IMR-90 (cell line): ENCODE measurements around the gene C16orf96. TPM values are rescaled to one million over a fixed set of nuclear protein-coding genes. Genes with fewer than 3 reads are reported as not detected.

ENCODE experiments used
- ATAC-seq: fragments of 200-7000 bp; cut with Tn5 transposase; 2 replicates; pipeline ENCODE4 v1.9.1; 2020; ENCODE audit warnings: low read depth, mild to moderate bottlenecking, moderate library complexity
- BruUV-seq: library from RNA; stranded (reverse); fragments of 400-500 nt; replicated peaks from 2 replicates; lab custom pipeline; 2021; lab: Mats Ljungman, UMichigan
- CTCF ChIA-PET: fragments of 300-600 bp; formaldehyde crosslinking; extraction: SDS; loops from one replicate; lab custom pipeline; 2021; ENCODE audit warnings: antibody characterized with exemption; lab: Yijun Ruan, JAX
- POLR2A ChIA-PET: fragments of 300-600 bp; sonication (Branson Sonifier 250); formaldehyde crosslinking; loops from one replicate; lab custom pipeline; 2022; ENCODE audit warnings: antibody characterized with exemption; ENCODE audit not compliant: unreplicated experiment; lab: Charles Lee
- DNase-seq: peaks from one replicate; pipeline ENCODE4 v3.0.0; 2013
- H2AFZ ChIP-seq: replicated peaks from 2 replicates; pipeline ENCODE3; 2013; ENCODE audit warnings: low read length, mild to moderate bottlenecking; ENCODE audit not compliant: poor library complexity
- H2AK5ac ChIP-seq: 2 replicates; pipeline ENCODE4 v1.6.1; 2013; ENCODE audit warnings: low read depth, low read length, inconsistent platforms
- H2AK9ac ChIP-seq: replicated peaks from 2 replicates; pipeline ENCODE3; 2013; ENCODE audit warnings: mild to moderate bottlenecking, low read depth, low read length, moderate library complexity; ENCODE audit not compliant: poor library complexity
- H2BK120ac ChIP-seq: 2 replicates; pipeline ENCODE4 v1.6.1; 2013; ENCODE audit warnings: low read depth, low read length, inconsistent platforms
- H2BK15ac ChIP-seq: 3 replicates; pipeline ENCODE4 v1.6.1; 2013; ENCODE audit warnings: low read depth, low read length, inconsistent platforms
- H2BK20ac ChIP-seq: 2 replicates; pipeline ENCODE4 v1.6.1; 2013; ENCODE audit warnings: low read depth, mild to moderate bottlenecking, inconsistent platforms, low read length, moderate library complexity
- H2BK5ac ChIP-seq: 2 replicates; pipeline ENCODE4 v1.6.1; 2013; ENCODE audit warnings: mild to moderate bottlenecking, low read depth, low read length, inconsistent platforms; ENCODE audit not compliant: poor library complexity, severe bottlenecking
- H3K14ac ChIP-seq: replicated peaks from 2 replicates; pipeline ENCODE4 v1.6.1; 2013; ENCODE audit warnings: low read depth, low read length, inconsistent platforms
- H3K18ac ChIP-seq: 2 replicates; pipeline ENCODE4 v1.6.1; 2013; ENCODE audit warnings: low read depth, low read length, control low read depth
- H3K23ac ChIP-seq: 2 replicates; pipeline ENCODE4 v1.6.1; 2013; ENCODE audit warnings: low read depth, low read length, inconsistent platforms
- H3K27ac ChIP-seq: 2 replicates; pipeline ENCODE4 v1.5.1; 2013; ENCODE audit warnings: mild to moderate bottlenecking, control low read depth, low read length; ENCODE audit not compliant: insufficient read depth
- H3K27me3 ChIP-seq: 2 replicates; pipeline ENCODE4 v1.6.1; 2013; ENCODE audit warnings: low read length; ENCODE audit not compliant: control insufficient read depth, insufficient read depth
- H3K36me3 ChIP-seq: 2 replicates; pipeline ENCODE4 v1.6.1; 2013; ENCODE audit warnings: low read length, mixed read lengths; ENCODE audit not compliant: control insufficient read depth, insufficient read depth
- H3K4ac ChIP-seq: 2 replicates; pipeline ENCODE4 v1.6.1; 2013; ENCODE audit warnings: low read depth, low read length, inconsistent platforms
- H3K4me1 ChIP-seq: 2 replicates; pipeline ENCODE4 v1.6.1; 2013; ENCODE audit warnings: low read length, mixed read lengths; ENCODE audit not compliant: control insufficient read depth, insufficient read depth
- H3K4me2 ChIP-seq: 2 replicates; pipeline ENCODE4 v1.6.1; 2013; ENCODE audit warnings: low read depth, mild to moderate bottlenecking, control low read depth, low read length, moderate library complexity
- H3K4me3 ChIP-seq: 2 replicates; pipeline ENCODE4 v1.5.1; 2013; ENCODE audit warnings: low read depth, mild to moderate bottlenecking, control low read depth, low read length, moderate library complexity; ENCODE audit not compliant: insufficient read depth
- H3K56ac ChIP-seq: 2 replicates; pipeline ENCODE4 v1.6.1; 2013; ENCODE audit warnings: low read length, inconsistent platforms; ENCODE audit not compliant: insufficient read depth; ENCODE audit errors: extremely low read depth
- H3K79me1 ChIP-seq, 2 experiments: 2 replicates each; pipeline ENCODE4 v1.6.1; 2013; ENCODE audit warnings: low read length in 2 of 2, inconsistent platforms in 1 of 2, low read depth in 1 of 2
- H3K9ac ChIP-seq: 2 replicates; pipeline ENCODE4 v1.6.1; 2013; ENCODE audit warnings: low read depth, low read length, control low read depth
- H3K9me1 ChIP-seq: 2 replicates; pipeline ENCODE4 v1.6.1; 2013; ENCODE audit warnings: low read length, inconsistent platforms; ENCODE audit not compliant: insufficient read depth
- H3K9me3 ChIP-seq: 2 replicates; pipeline ENCODE4 v1.6.1; 2013; ENCODE audit warnings: low read length; ENCODE audit not compliant: control insufficient read depth, insufficient read depth
- H4K20me1 ChIP-seq: 2 replicates; pipeline ENCODE4 v1.6.1; 2013; ENCODE audit warnings: low read length, inconsistent platforms; ENCODE audit not compliant: insufficient read depth
- H4K5ac ChIP-seq: 2 replicates; pipeline ENCODE4 v1.6.1; 2013; ENCODE audit warnings: mild to moderate bottlenecking, low read depth, low read length, control low read depth
- H4K8ac ChIP-seq, 2 experiments: 2 replicates each; pipeline ENCODE4 v1.6.1; 2013; ENCODE audit warnings: low read depth in 2 of 2, low read length in 2 of 2, control low read depth in 1 of 2, inconsistent platforms in 1 of 2
- H4K91ac ChIP-seq: 2 replicates; pipeline ENCODE4 v1.6.1; 2013; ENCODE audit warnings: low read depth, low read length, inconsistent platforms; ENCODE audit not compliant: insufficient read depth
- CHD1 ChIP-seq: IDR thresholded peaks from 2 replicates; pipeline ENCODE4 v1.6.1; 2012; ENCODE audit warnings: low read depth, low read length, improper control_type of control experiment
- FOS ChIP-seq: fragments of 150-350 bp; IDR thresholded peaks from 2 replicates; pipeline ENCODE4 v1.6.1; 2016; ENCODE audit warnings: low read depth, low read length
- MAFK ChIP-seq: IDR thresholded peaks from 2 replicates; pipeline ENCODE4 v1.6.1; 2012; ENCODE audit warnings: low read depth, low read length, improper control_type of control experiment
- MAZ ChIP-seq: IDR thresholded peaks from 2 replicates; pipeline ENCODE4 v1.6.1; 2012; ENCODE audit warnings: low read depth, mild to moderate bottlenecking, low read length, improper control_type of control experiment, moderate library complexity, borderline replicate concordance
- NFE2L2 ChIP-seq: fragments of 150-350 bp; IDR thresholded peaks from 2 replicates; pipeline ENCODE4 v1.6.1; 2016; ENCODE audit warnings: low read depth, mild to moderate bottlenecking, low read length
- POLR2A ChIP-seq: IDR thresholded peaks from 2 replicates; pipeline ENCODE4 v1.6.1; 2012; ENCODE audit warnings: mild to moderate bottlenecking, low read depth, low read length
- RAD21 ChIP-seq: IDR thresholded peaks from 2 replicates; pipeline ENCODE4 v1.6.1; 2012; ENCODE audit warnings: low read length, improper control_type of control experiment
- RCOR1 ChIP-seq: IDR thresholded peaks from 2 replicates; pipeline ENCODE4 v1.6.1; 2012; ENCODE audit warnings: mild to moderate bottlenecking, low read length, improper control_type of control experiment; ENCODE audit not compliant: insufficient replicate concordance
- SMC3 ChIP-seq: fragments of 150-350 bp; IDR thresholded peaks from 2 replicates; pipeline ENCODE4 v1.6.1; 2016; ENCODE audit warnings: low read depth, mild to moderate bottlenecking, antibody characterized with exemption, low read length, moderate library complexity
- USF2 ChIP-seq: fragments of 150-350 bp; IDR thresholded peaks from 2 replicates; pipeline ENCODE4 v1.6.1; 2017; ENCODE audit warnings: mild to moderate bottlenecking, antibody characterized with exemption, low read length, low read depth
- WGBS, 2 experiments: methylation state at CpG; one replicate each; pipeline versions ENCODE4 v1.1.5 to v1.1.7; 2013; ENCODE audit warnings: missing lambda C conversion rate in 2 of 2; ENCODE audit not compliant: insufficient read length in 1 of 2; ENCODE audit errors: extremely low coverage in 2 of 2; 5-methylcytosine and 5-hydroxymethylcytosine counted together
- dilution Hi-C: fragments of 300-500 bp; cut with HindIII; formaldehyde crosslinking; loops from one replicate; pipeline ENCODE4 v1.14.3; 2018; ENCODE audit warnings: low sequenced_read_pairs; ENCODE audit not compliant: unreplicated experiment
- in situ Hi-C: fragments of 300-500 bp; cut with MboI; formaldehyde crosslinking; loops from 3 replicates; pipeline ENCODE4 v1.14.3; 2019; ENCODE audit warnings: low sequenced_read_pairs, inconsistent platforms, mixed read lengths
- intact Hi-C: fragments of 100-400 bp; cut with micrococcal nuclease; formaldehyde crosslinking; loops from 2 replicates; pipeline ENCODE4 v1.10.0; 2022
- polyA plus RNA-seq, 3 experiments: library from polyadenylated mRNA; depleted of rRNA; stranded (reverse); fragments of >200 nt; gene quantifications; 2 replicates each; pipeline ENCODE4 v1.2.3, GENCODE V29; 2012; ENCODE audit warnings: low replicate concordance in 1 of 3
- total RNA-seq: library from RNA; depleted of rRNA; stranded (reverse); fragments of >200 nt; gene quantifications from 2 replicates; pipeline ENCODE4 v1.2.3, GENCODE V29; 2012
- TF ChIP-seq, protein P1 (sequence below): fragments of 150-350 bp; IDR thresholded peaks from 2 replicates; pipeline ENCODE4 v1.6.1; 2016; ENCODE audit warnings: low read depth, mild to moderate bottlenecking, low read length, moderate library complexity, borderline replicate concordance

The C16orf96 gene
- total and polyA plus RNA-seq, 2 of the 4 experiments (the other 2 are of a cell fraction), result not detected

DNA sequence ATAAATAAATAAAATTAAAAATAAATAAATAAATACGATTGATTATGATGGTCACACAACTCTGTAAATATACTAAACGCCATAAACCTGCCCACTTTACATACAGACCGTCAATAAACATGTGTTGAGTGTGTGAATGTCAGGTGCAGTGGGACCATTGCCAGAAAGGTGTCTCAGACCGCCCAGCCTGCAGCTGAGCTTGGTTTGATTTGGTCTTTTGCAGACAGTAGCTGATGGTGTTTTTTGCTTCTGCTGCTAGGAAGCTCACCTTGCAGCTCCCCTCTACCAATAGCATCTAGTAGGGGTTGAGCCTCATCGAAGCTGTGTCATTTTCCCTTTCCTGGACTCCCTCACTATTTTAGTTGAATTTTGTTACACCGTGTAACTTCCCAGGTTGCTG, 35.1 kb downstream of the C16orf96 start:
- WGBS, 2 experiments, result no CpG with 5 or more reads among the region's 6 CpGs
- TF ChIP-seq MAFK, result no peak
- no peak for TF ChIP-seq USF2
- TF ChIP-seq MAZ, result no peak
- no peak for TF ChIP-seq NFE2L2
- TF ChIP-seq RCOR1, result no peak
- no peak for TF ChIP-seq SMC3
- no peak for TF ChIP-seq POLR2A
- TF ChIP-seq, protein P1, sequence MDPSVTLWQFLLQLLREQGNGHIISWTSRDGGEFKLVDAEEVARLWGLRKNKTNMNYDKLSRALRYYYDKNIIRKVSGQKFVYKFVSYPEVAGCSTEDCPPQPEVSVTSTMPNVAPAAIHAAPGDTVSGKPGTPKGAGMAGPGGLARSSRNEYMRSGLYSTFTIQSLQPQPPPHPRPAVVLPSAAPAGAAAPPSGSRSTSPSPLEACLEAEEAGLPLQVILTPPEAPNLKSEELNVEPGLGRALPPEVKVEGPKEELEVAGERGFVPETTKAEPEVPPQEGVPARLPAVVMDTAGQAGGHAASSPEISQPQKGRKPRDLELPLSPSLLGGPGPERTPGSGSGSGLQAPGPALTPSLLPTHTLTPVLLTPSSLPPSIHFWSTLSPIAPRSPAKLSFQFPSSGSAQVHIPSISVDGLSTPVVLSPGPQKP, result no peak
- TF ChIP-seq FOS, result no peak
- TF ChIP-seq RAD21, result no peak
- TF ChIP-seq CHD1, result no peak
- Histone ChIP-seq H2BK5ac (no peak overlapping the region), H3K4ac (no peak overlapping the region), H3K9me3 (peaks cover 14% of the 10 kb centered on the region), H2BK20ac (no peak overlapping the region), H3K9ac (no peak overlapping the region), H2AFZ (no peak overlapping the region), H3K27ac (no peak overlapping the region), H2BK120ac (no peak overlapping the region), H4K91ac (no peak overlapping the region), H3K4me3 (no peak overlapping the region), H3K23ac (no peak overlapping the region), H2AK5ac (no peak overlapping the region), H3K9me1 (no peaks in the 10 kb centered on the region), H3K18ac (no peak overlapping the region), H3K56ac (no peak overlapping the region), H4K20me1 (no peaks in the 10 kb centered on the region), H3K79me1 (no peaks in the 10 kb centered on the region), H3K14ac (no peak overlapping the region), H4K5ac (no peak overlapping the region), H3K27me3 (peaks cover 51% of the 10 kb centered on the region), H3K4me2 (no peak overlapping the region), H2AK9ac (no peak overlapping the region), H3K4me1 (no peaks in the 10 kb centered on the region), H4K8ac (no peak overlapping the region), H2BK15ac (no peak overlapping the region), H3K36me3 (no peaks in the 10 kb centered on the region)
- in situ Hi-C loops, result no loop called here
- ATAC-seq (no peak), DNase-seq (no peak)
- BruUV-seq, result no TSS peak
- dilution Hi-C loops, result no loop called here
- CTCF ChIA-PET, result no interaction called here
- intact Hi-C loops, result no loop called here
- POLR2A ChIA-PET, result no interaction called here
